HEK293 (cell line): Measurements from ENCODE around the gene AIFM1.

Source experiments
- CTCF ChIA-PET: fragments of 350-600 bp; formaldehyde crosslinking; extraction: SDS; loops from one replicate; lab custom pipeline; 2021; ENCODE audit warnings: antibody characterized with exemption; lab: Yijun Ruan, JAX
- POLR2A ChIA-PET: fragments of 300-600 bp; formaldehyde crosslinking; extraction: SDS; loops from one replicate; lab custom pipeline; 2020; ENCODE audit warnings: antibody characterized with exemption, inconsistent platforms; lab: Yijun Ruan, JAX
- H3K27ac ChIP-seq: fragments of 200-500 bp; sonication (Bioruptor generic); 2 replicates; pipeline ENCODE4 v1.5.1; 2014; ENCODE audit warnings: low read depth, low read length, control low read depth, inconsistent platforms; ENCODE audit errors: extremely low read depth
- H3K36me3 ChIP-seq, 2 experiments: fragments of 200-500 bp in 1 of 2; sonication (Bioruptor generic) in 1 of 2; 1 replicate in 1 of 2; 2 replicates in 1 of 2; pipeline ENCODE4 v1.5.1; 2014 to 2017; ENCODE audit warnings: inconsistent platforms in 2 of 2, low read length in 2 of 2; ENCODE audit not compliant: control insufficient read depth in 2 of 2, insufficient read depth in 1 of 2
- H3K4me1 ChIP-seq: fragments of 200-500 bp; sonication (Bioruptor generic); 2 replicates; pipeline ENCODE4 v1.5.1; 2014; ENCODE audit warnings: mild to moderate bottlenecking, low read length, inconsistent platforms; ENCODE audit not compliant: control insufficient read depth, insufficient read depth
- H3K4me3 ChIP-seq: 2 replicates; pipeline ENCODE4 v1.5.1; 2011; ENCODE audit warnings: low read depth, mild to moderate bottlenecking, control low read depth, low read length, moderate library complexity
- H3K9me3 ChIP-seq: fragments of 200-500 bp; sonication (Bioruptor generic); 2 replicates; pipeline ENCODE4 v1.5.1; 2014; ENCODE audit warnings: low read depth, low read length, inconsistent platforms; ENCODE audit not compliant: control insufficient read depth, insufficient read depth
- ATF2 ChIP-seq: fragments of 450-650 bp; formaldehyde crosslinking; IDR thresholded peaks from 2 replicates; pipeline ENCODE4 v1.5.1; 2016; ENCODE audit warnings: missing biosample characterization, missing genetic modification characterization, low read depth
- GFI1B ChIP-seq: fragments of 450-650 bp; formaldehyde crosslinking; IDR thresholded peaks from 2 replicates; pipeline ENCODE4 v1.5.1; 2016; ENCODE audit warnings: missing biosample characterization, missing genetic modification characterization
- GLI2 ChIP-seq: fragments of 450-650 bp; formaldehyde crosslinking; IDR thresholded peaks from 2 replicates; pipeline ENCODE4; 2017; ENCODE audit warnings: missing biosample characterization, missing genetic modification characterization, low read depth, borderline replicate concordance
- KLF10 ChIP-seq: fragments of 450-650 bp; IDR thresholded peaks from 2 replicates; pipeline ENCODE4 v1.5.1; 2018; ENCODE audit warnings: missing biosample characterization, mild to moderate bottlenecking, missing genetic modification characterization
- KLF7 ChIP-seq: fragments of 450-650 bp; formaldehyde crosslinking; IDR thresholded peaks from 2 replicates; pipeline ENCODE4 v1.5.1; 2016; ENCODE audit warnings: missing biosample characterization, missing genetic modification characterization, borderline replicate concordance
- MZF1 ChIP-seq: fragments of 450-650 bp; formaldehyde crosslinking; IDR thresholded peaks from 2 replicates; pipeline ENCODE4 v1.5.1; 2017; ENCODE audit warnings: missing biosample characterization, missing genetic modification characterization, borderline replicate concordance
- SCRT1 ChIP-seq: fragments of 450-650 bp; formaldehyde crosslinking; IDR thresholded peaks from 2 replicates; pipeline ENCODE4 v1.5.1; 2016; ENCODE audit warnings: missing biosample characterization, missing genetic modification characterization, borderline replicate concordance
- ZBTB20 ChIP-seq: fragments of 450-650 bp; formaldehyde crosslinking; IDR thresholded peaks from 2 replicates; pipeline ENCODE4 v1.5.1; 2016; ENCODE audit warnings: missing biosample characterization, missing genetic modification characterization
- ZBTB48 ChIP-seq: fragments of 450-650 bp; formaldehyde crosslinking; IDR thresholded peaks from 2 replicates; pipeline ENCODE4 v1.5.1; 2016; ENCODE audit warnings: missing biosample characterization, missing genetic modification characterization
- ZFP37 ChIP-seq: fragments of 450-650 bp; formaldehyde crosslinking; IDR thresholded peaks from 2 replicates; pipeline ENCODE4 v1.5.1; 2016; ENCODE audit warnings: missing biosample characterization, missing genetic modification characterization
- ZFP69B ChIP-seq: fragments of 450-650 bp; formaldehyde crosslinking; IDR thresholded peaks from 2 replicates; pipeline ENCODE4 v1.5.1; 2016; ENCODE audit warnings: missing biosample characterization, missing genetic modification characterization
- ZNF114 ChIP-seq: fragments of 450-650 bp; formaldehyde crosslinking; IDR thresholded peaks from 2 replicates; pipeline ENCODE4 v1.5.0; 2017; ENCODE audit warnings: missing biosample characterization, missing genetic modification characterization
- ZNF2 ChIP-seq: fragments of 450-650 bp; formaldehyde crosslinking; IDR thresholded peaks from 2 replicates; pipeline ENCODE4 v1.5.1; 2016; ENCODE audit warnings: missing biosample characterization, missing genetic modification characterization
- ZNF311 ChIP-seq: fragments of 450-650 bp; formaldehyde crosslinking; IDR thresholded peaks from 2 replicates; pipeline ENCODE4 v1.5.1; 2017; ENCODE audit warnings: missing biosample characterization, missing genetic modification characterization, borderline replicate concordance
- ZNF404 ChIP-seq: fragments of 450-650 bp; formaldehyde crosslinking; IDR thresholded peaks from 2 replicates; pipeline ENCODE4 v1.5.1; 2017; ENCODE audit warnings: missing biosample characterization, missing genetic modification characterization
- ZNF639 ChIP-seq: fragments of 450-650 bp; formaldehyde crosslinking; IDR thresholded peaks from 2 replicates; pipeline ENCODE4 v1.5.1; 2016; ENCODE audit warnings: missing biosample characterization, missing genetic modification characterization
- ZNF645 ChIP-seq: fragments of 450-650 bp; formaldehyde crosslinking; IDR thresholded peaks from 2 replicates; pipeline ENCODE4; 2016; ENCODE audit warnings: missing biosample characterization, missing genetic modification characterization
- ZNF660 ChIP-seq: fragments of 450-650 bp; IDR thresholded peaks from 2 replicates; pipeline ENCODE4 v1.5.1; 2018; ENCODE audit warnings: missing biosample characterization, mild to moderate bottlenecking, missing genetic modification characterization
- ZNF670 ChIP-seq: fragments of 450-650 bp; formaldehyde crosslinking; IDR thresholded peaks from 2 replicates; pipeline ENCODE4 v1.5.1; 2016; ENCODE audit warnings: missing biosample characterization, missing genetic modification characterization, low read depth
- ZNF777 ChIP-seq: fragments of 450-650 bp; formaldehyde crosslinking; IDR thresholded peaks from 2 replicates; pipeline ENCODE4 v1.5.1; 2017; ENCODE audit warnings: missing biosample characterization, missing genetic modification characterization, borderline replicate concordance
- ZSCAN30 ChIP-seq: fragments of 450-650 bp; IDR thresholded peaks from 2 replicates; pipeline ENCODE4 v1.5.1; 2018; ENCODE audit warnings: missing biosample characterization, mild to moderate bottlenecking, missing genetic modification characterization, moderate library complexity
- TF ChIP-seq, protein P1 (sequence below): fragments of 450-650 bp; formaldehyde crosslinking; IDR thresholded peaks from 2 replicates; pipeline ENCODE4 v1.5.1; 2016; ENCODE audit warnings: missing biosample characterization, missing genetic modification characterization
- TF ChIP-seq, protein P2 (sequence below): fragments of 450-650 bp; formaldehyde crosslinking; IDR thresholded peaks from 2 replicates; pipeline ENCODE4 v1.5.1; 2016; ENCODE audit warnings: missing biosample characterization, missing genetic modification characterization
- TF ChIP-seq, protein P3 (sequence below): fragments of 450-650 bp; formaldehyde crosslinking; IDR thresholded peaks from 2 replicates; pipeline ENCODE4 v1.5.1; 2016; ENCODE audit warnings: missing biosample characterization, missing genetic modification characterization

AIFM1 gene

DNA sequence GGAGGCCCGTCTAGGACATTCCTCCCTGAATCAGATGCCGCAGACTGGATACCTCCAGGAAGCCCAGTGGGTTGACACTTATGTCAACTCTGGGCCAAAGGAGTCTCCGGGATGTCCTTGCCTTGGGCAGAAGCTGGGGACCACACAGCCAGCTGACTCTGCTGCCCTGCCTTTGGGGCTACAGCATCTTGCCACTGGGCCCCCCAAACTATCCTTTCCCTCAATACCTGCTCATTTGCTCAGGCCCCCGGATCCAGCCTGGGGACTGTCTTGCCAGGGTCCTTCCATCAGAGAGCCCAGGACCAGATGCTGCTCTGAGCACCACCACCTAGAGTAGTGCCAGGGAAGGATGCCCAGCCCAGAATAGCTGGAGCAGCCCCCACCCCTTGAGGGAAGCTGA, 25.2 kb upstream of the AIFM1 start:
- ChIA-PET CTCF (interaction anchor here (0.6 to 7.1 kb wide), 8 partner anchors 9 to 689 kb away, joined by 3 to 72 read pairs (median 4); no protein-coding TSS in a partner anchor), POLR2A (no interaction called here)

DNA sequence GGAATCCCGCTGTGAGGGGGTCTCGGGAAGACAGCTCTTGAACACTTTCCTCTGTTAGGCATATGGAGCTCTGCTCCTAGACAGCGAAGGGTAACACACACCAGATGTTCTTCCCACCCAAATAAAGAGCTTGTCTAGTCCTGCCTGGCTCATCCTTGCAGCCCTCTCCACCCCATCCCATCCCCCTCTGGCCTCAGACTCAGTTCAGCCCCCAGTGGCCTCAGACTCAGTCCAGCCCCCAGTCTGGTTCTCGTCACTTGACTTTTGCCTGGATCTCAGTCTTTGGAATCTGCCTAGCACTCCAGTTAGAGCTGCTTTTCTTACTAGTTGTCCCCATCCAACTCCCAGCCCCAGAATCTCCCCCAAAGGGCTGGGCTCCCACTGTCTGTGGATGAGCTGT, 21.0 kb upstream of the AIFM1 start:
- POLR2A ChIA-PET, result interaction anchor here (0.6 to 1.5 kb wide), 3 partner anchors 10 to 23 kb away, joined by 3 to 6 read pairs (median 5); partner anchors contain the start of gene AIFM1
- no peaks in the 10 kb centered on the region for H3K36me3 ChIP-seq
- CTCF ChIA-PET, result interaction anchor here (0.6 to 2.9 kb wide), 4 partner anchors 106 to 578 kb away, joined by 3 to 17 read pairs (median 4); no protein-coding TSS in a partner anchor

More for the DNA sequence above, 25.2 kb upstream of the AIFM1 start:
- TF ChIP-seq MZF1 (tag by site-specific recombination) (no peak), ZNF639 (tag by site-specific recombination) (no peak), ZBTB48 (no peak), ZNF404 (tag by site-specific recombination) (no peak), ZNF2 (tag by site-specific recombination) (no peak), ZSCAN30 (no peak), SCRT1 (tag by site-specific recombination) (no peak), GLI2 (tag by site-specific recombination) (no peak), ZNF777 (no peak), ZNF660 (tag by site-specific recombination) (no peak), ZNF645 (tag by site-specific recombination) (no peak)
- TF ChIP-seq, protein P1, sequence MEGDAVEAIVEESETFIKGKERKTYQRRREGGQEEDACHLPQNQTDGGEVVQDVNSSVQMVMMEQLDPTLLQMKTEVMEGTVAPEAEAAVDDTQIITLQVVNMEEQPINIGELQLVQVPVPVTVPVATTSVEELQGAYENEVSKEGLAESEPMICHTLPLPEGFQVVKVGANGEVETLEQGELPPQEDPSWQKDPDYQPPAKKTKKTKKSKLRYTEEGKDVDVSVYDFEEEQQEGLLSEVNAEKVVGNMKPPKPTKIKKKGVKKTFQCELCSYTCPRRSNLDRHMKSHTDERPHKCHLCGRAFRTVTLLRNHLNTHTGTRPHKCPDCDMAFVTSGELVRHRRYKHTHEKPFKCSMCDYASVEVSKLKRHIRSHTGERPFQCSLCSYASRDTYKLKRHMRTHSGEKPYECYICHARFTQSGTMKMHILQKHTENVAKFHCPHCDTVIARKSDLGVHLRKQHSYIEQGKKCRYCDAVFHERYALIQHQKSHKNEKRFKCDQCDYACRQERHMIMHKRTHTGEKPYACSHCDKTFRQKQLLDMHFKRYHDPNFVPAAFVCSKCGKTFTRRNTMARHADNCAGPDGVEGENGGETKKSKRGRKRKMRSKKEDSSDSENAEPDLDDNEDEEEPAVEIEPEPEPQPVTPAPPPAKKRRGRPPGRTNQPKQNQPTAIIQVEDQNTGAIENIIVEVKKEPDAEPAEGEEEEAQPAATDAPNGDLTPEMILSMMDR (tag by site-specific recombination), result no peak
- Histone ChIP-seq H3K4me3 (no peak overlapping the region), H3K9me3 (no peaks in the 10 kb centered on the region), H3K27ac (no peak overlapping the region), H3K36me3 (no peaks in the 10 kb centered on the region), H3K4me1 (no peaks in the 10 kb centered on the region)

More for the DNA sequence above, 21.0 kb upstream of the AIFM1 start:
- TF ChIP-seq ZFP37 (tag by site-specific recombination) (no peak), ZNF311 (tag by site-specific recombination) (no peak), KLF7 (tag by site-specific recombination) (no peak), ZBTB20 (tag by site-specific recombination) (no peak), ZNF114 (tag by site-specific recombination) (no peak), ATF2 (no peak), GFI1B (tag by site-specific recombination) (no peak), KLF10 (tag by site-specific recombination) (no peak), ZNF670 (tag by site-specific recombination) (no peak), ZFP69B (tag by site-specific recombination) (no peak)
- TF ChIP-seq, protein P2, sequence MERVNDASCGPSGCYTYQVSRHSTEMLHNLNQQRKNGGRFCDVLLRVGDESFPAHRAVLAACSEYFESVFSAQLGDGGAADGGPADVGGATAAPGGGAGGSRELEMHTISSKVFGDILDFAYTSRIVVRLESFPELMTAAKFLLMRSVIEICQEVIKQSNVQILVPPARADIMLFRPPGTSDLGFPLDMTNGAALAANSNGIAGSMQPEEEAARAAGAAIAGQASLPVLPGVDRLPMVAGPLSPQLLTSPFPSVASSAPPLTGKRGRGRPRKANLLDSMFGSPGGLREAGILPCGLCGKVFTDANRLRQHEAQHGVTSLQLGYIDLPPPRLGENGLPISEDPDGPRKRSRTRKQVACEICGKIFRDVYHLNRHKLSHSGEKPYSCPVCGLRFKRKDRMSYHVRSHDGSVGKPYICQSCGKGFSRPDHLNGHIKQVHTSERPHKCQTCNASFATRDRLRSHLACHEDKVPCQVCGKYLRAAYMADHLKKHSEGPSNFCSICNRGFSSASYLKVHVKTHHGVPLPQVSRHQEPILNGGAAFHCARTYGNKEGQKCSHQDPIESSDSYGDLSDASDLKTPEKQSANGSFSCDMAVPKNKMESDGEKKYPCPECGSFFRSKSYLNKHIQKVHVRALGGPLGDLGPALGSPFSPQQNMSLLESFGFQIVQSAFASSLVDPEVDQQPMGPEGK (tag by site-specific recombination), result no peak
- TF ChIP-seq, protein P3, sequence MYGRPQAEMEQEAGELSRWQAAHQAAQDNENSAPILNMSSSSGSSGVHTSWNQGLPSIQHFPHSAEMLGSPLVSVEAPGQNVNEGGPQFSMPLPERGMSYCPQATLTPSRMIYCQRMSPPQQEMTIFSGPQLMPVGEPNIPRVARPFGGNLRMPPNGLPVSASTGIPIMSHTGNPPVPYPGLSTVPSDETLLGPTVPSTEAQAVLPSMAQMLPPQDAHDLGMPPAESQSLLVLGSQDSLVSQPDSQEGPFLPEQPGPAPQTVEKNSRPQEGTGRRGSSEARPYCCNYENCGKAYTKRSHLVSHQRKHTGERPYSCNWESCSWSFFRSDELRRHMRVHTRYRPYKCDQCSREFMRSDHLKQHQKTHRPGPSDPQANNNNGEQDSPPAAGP (tag by site-specific recombination), result no peak
- Histone ChIP-seq H3K9me3 (no peaks in the 10 kb centered on the region), H3K27ac (no peak overlapping the region), H3K4me1 (no peaks in the 10 kb centered on the region), H3K4me3 (no peak overlapping the region)
